ENCODE data around the gene USP53. TPM values are rescaled to one million over a fixed set of nuclear protein-coding genes. Genes with fewer than 3 reads are reported as not detected.
A peak's percentile ranks its signal among the peaks of the same experiment; 100 is the strongest.

USP53 gene
- total and polyA plus RNA-seq, 2 of the 13 experiments (the other 11 are each of a cell fraction or from before 2014, with no cell fraction given) = 5.3 to 8.1 TPM

GRCh38 chr4:119302073-119302832 is 89.7 kb downstream of the USP53 start:
- H3K9me3 ChIP-seq (ENCODE audit: low read length) = no peaks in the 10 kb centered on the region
- H3K4me1 ChIP-seq (ENCODE audit: insufficient read depth, low read length) = peaks cover 59% of the 10 kb centered on the region
- POLR2A ChIA-PET = no interaction called here
- intact Hi-C loops (cut with micrococcal nuclease; ENCODE audit: unreplicated experiment) (loop anchor here (5.0 kb wide), 2 partner anchors 320 to 750 kb away; no protein-coding TSS in a partner anchor), in situ Hi-C loops (cut with HindIII; ENCODE audit: extremely low pct_ligation_motif_present, low pct_unique_long_range_greater_than_20kb) (no loop called here)
- 53% methylated on average over 5 of the region's 5 CpGs for WGBS (ENCODE audit: low lambda C conversion rate)
- peak overlapping the region; percentile 21 for H3K27ac ChIP-seq (ENCODE audit: extremely low read length, insufficient read depth, low read length)
- H4K20me1 ChIP-seq (ENCODE audit: insufficient read depth, low read length) = peaks cover 12% of the 10 kb centered on the region; the same call in 1 of the 2 replicates
- no peak overlapping the region for H3K9ac ChIP-seq (ENCODE audit: insufficient read depth, low read depth, low read length)
- ATAC-seq (no peak), FAIRE-seq (no peak), DNase-seq (ENCODE audit: low spot score) (no peak)
- H2AFZ ChIP-seq (ENCODE audit: low read length) = no peak overlapping the region
- H3K79me2 ChIP-seq (ENCODE audit: insufficient read depth, low read length) = peaks cover 35% of the 10 kb centered on the region
- peaks cover 0 to 9% of the 10 kb centered on the region in 2 experiments; a peak in 2 of 5 replicates for H3K27me3 ChIP-seq (ENCODE audit: control insufficient read depth in 1 of 2, insufficient read depth in 2 of 2, low read length in 2 of 2)
- peak overlapping the region in 1 of 3 experiments; percentile 17; a peak in 1 of 6 replicates for H3K4me3 ChIP-seq (replicated peaks in 1 of 3; ENCODE audit: insufficient read depth in 1 of 3, low read depth in 2 of 3, low read length in 3 of 3)
- H3K36me3 ChIP-seq (replicated peaks in 1 of 2; ENCODE audit: control insufficient read depth in 1 of 2, insufficient read depth in 2 of 2, low read length in 2 of 2) = no peaks in the 10 kb centered on the region
- CTCF ChIA-PET (ENCODE audit: low intra/inter-chr PET ratio, low total read pairs) = no interaction called here
- no TSS peak for BruUV-seq (replicated peaks)
- H3K4me2 ChIP-seq (ENCODE audit: low read depth, low read length) = peak overlapping the region; percentile 87
- TF ChIP-seq ZNF530 (CRISPR knock-in tag; IDR thresholded peaks at IDR 0.05; ENCODE audit: low read depth) = no peak
- no peak for TF ChIP-seq GABPA (IDR thresholded peaks at IDR 0.05; ENCODE audit: low read depth, low read length)
- no peak for TF ChIP-seq GABPA (CRISPR knock-in tag; IDR thresholded peaks at IDR 0.05; ENCODE audit: low read depth)
- TF ChIP-seq SCMH1 (CRISPR knock-in tag; IDR thresholded peaks at IDR 0.05; ENCODE audit: borderline replicate concordance) = no peak
- TF ChIP-seq ZNF710 (CRISPR knock-in tag; IDR thresholded peaks at IDR 0.05; ENCODE audit: borderline replicate concordance) = no peak
- TF ChIP-seq ZSCAN20 (CRISPR knock-in tag; IDR thresholded peaks at IDR 0.05; ENCODE audit: borderline replicate concordance) = no peak
- TF ChIP-seq CREBL2 (CRISPR knock-in tag; IDR thresholded peaks at IDR 0.05; ENCODE audit: borderline replicate concordance) = no peak
- no peak for TF ChIP-seq HMGXB3 (CRISPR knock-in tag; IDR thresholded peaks at IDR 0.05; ENCODE audit: borderline replicate concordance)
- TF ChIP-seq NRL (CRISPR knock-in tag; IDR thresholded peaks at IDR 0.05; ENCODE audit: borderline replicate concordance) = no peak
- no peak for TF ChIP-seq ZNF660 (CRISPR knock-in tag; IDR thresholded peaks at IDR 0.05; ENCODE audit: borderline replicate concordance, low read depth)
- TF ChIP-seq ZNF383 (CRISPR knock-in tag; IDR thresholded peaks at IDR 0.05; ENCODE audit: borderline replicate concordance) = no peak
- TF ChIP-seq MAFG (CRISPR knock-in tag; IDR thresholded peaks at IDR 0.05) = no peak
- no peak for TF ChIP-seq ZFP90 (CRISPR knock-in tag; IDR thresholded peaks at IDR 0.05; ENCODE audit: borderline replicate concordance)
